WTC11 (cell line): ENCODE data around the gene COQ2.

Experiments used
- ATF2 ChIP-seq: sonication (generic); formaldehyde crosslinking; IDR thresholded peaks from 2 replicates; pipeline ENCODE4 v1.8.1; 2022; ENCODE audit warnings: low read depth, missing genetic modification reagents, borderline replicate concordance
- CTCF ChIP-seq: fragments of 200-600 bp; IDR thresholded peaks from 2 replicates; pipeline ENCODE4 v1.8.0; 2022; ENCODE audit warnings: antibody characterized with exemption
- ESRRA ChIP-seq: sonication (generic); formaldehyde crosslinking; IDR thresholded peaks from 2 replicates; pipeline ENCODE4 v1.8.1; 2022; ENCODE audit warnings: mild to moderate bottlenecking, missing genetic modification reagents, borderline replicate concordance
- MAX ChIP-seq: sonication (generic); formaldehyde crosslinking; IDR thresholded peaks from 2 replicates; pipeline ENCODE4 v1.8.0; 2022; ENCODE audit warnings: mild to moderate bottlenecking, missing genetic modification reagents
- NFYB ChIP-seq: sonication (generic); formaldehyde crosslinking; conservative IDR thresholded peaks from 2 replicates; pipeline ENCODE4 v1.8.0; 2022; ENCODE audit warnings: low read depth, missing genetic modification reagents
- NR1H2 ChIP-seq: sonication (generic); formaldehyde crosslinking; IDR thresholded peaks from 2 replicates; pipeline ENCODE4 v1.9.0; 2021; ENCODE audit warnings: mild to moderate bottlenecking, moderate library complexity, missing genetic modification reagents
- TEAD4 ChIP-seq: sonication (generic); formaldehyde crosslinking; IDR thresholded peaks from 2 replicates; pipeline ENCODE4 v1.8.0; 2022; ENCODE audit warnings: mild to moderate bottlenecking, missing genetic modification reagents
- TP53 ChIP-seq: sonication (generic); formaldehyde crosslinking; IDR thresholded peaks from 2 replicates; pipeline ENCODE4 v1.8.1; 2023; ENCODE audit warnings: mild to moderate bottlenecking, missing genetic modification reagents
- TF ChIP-seq, protein P1 (sequence below): sonication (generic); formaldehyde crosslinking; IDR thresholded peaks from 2 replicates; pipeline ENCODE4 v1.8.1; 2023; ENCODE audit warnings: mild to moderate bottlenecking, missing genetic modification reagents, moderate library complexity

DNA sequence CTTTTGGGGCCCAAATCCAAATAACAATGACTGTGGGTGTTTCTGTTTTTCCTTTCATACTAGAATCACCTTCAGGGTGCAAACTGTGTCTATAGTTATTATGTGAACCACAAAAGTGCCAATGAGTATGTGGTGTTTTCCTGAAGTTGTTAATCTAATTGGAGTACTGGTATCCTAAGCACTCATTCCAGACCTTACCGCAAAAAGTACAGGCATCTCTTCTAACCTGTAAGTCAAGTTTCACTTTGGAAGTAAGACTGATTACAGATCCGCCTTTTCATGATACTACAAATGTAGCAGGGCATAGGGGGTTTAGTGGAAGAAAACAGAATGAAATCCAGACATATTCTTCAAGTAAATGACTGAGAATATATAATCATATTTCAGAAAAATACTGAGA is 16.1 kb downstream of the COQ2 start:
- no peak for TF ChIP-seq CTCF
- no peak for TF ChIP-seq TEAD4 (CRISPR knock-in tag)
- TF ChIP-seq, protein P1, sequence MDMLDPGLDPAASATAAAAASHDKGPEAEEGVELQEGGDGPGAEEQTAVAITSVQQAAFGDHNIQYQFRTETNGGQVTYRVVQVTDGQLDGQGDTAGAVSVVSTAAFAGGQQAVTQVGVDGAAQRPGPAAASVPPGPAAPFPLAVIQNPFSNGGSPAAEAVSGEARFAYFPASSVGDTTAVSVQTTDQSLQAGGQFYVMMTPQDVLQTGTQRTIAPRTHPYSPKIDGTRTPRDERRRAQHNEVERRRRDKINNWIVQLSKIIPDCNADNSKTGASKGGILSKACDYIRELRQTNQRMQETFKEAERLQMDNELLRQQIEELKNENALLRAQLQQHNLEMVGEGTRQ (CRISPR knock-in tag) = no peak
- no peak for TF ChIP-seq ATF2 (CRISPR knock-in tag)
- no peak for TF ChIP-seq TP53 (CRISPR knock-in tag)
- TF ChIP-seq ESRRA = no peak
- TF ChIP-seq MAX (CRISPR knock-in tag) = no peak
- no peak for TF ChIP-seq NR1H2 (CRISPR knock-in tag)
- TF ChIP-seq NFYB (CRISPR knock-in tag) = no peak
